DMS79 (cell line): ENCODE results near the gene NUDT3.
"Not testable (repeated sequence)": the region's sequence is repeated elsewhere in the genome, so short reads cannot be mapped to it uniquely, and the experiment has no call there.

Experiments used
- DNase-seq: peaks from one replicate; lab custom pipeline; 2025; lab: John Stamatoyannopoulos, UW

Gene NUDT3

DNA sequence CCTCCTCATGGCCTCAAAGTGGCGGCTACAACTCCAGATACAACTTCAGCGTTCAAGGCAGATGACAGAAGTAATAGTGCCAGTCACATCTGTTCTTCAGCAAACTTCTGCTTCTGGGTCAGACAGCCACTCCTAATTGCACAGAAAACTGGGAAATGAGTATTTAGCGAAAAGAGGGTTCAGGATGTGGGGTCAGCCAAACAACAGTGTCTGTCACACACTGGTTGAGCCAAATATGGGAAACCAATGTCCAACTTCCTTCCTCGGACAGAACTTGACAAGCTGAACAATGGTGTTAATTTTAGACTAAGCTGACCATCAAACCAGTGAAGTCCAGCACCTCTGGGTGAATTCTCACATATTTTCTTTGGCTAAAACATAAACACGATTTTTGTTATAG lies 22.1 kb downstream of the NUDT3 start:
- no peak for DNase-seq

DNA sequence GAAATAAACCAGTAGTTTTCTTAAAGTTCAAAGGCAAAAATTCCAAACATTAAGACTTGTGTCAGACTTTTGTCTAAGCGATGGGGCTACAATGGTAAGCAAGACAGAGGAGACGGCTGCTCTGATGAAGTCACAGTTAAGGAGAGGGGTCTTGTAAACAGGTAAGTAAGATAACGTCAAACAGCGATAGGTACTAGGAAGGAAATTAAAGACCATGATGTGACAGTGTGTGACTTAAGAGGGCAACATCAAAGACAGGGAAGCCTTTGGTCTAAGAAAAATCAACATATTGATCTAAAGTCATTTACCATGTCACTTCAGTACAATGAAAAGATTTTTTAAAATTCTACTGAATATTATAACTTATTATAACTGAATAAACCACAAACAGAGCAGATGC lies 23.1 kb downstream of the NUDT3 start:
- DNase-seq = no peak

DNA sequence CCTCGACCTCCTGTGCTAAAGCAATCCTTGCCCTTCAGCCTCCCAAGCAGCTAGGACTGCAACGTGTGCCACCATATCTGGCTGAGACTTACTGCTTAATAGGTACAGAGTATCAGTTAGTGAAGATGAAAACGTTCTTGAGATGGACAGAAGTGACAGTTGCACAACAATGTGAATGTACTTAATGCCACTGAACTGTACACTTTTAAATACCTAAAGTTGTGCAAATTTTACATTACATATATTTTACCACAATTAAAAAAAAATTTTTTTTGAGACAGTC lies 25.9 kb downstream of the NUDT3 start:
- no peak for DNase-seq

GRCh38 chr6:34365781-34366638 lies 26.5 kb downstream of the NUDT3 start:
- not testable (repeated sequence) for DNase-seq

- not testable (repeated sequence) for DNase-seq
Measured at GRCh38 chr6:34363681-34364075, 28.8 kb downstream of the NUDT3 start.

- DNase-seq = no peak
Measured at GRCh38 chr6:34362909-34363680, 29.4 kb downstream of the NUDT3 start.

DNA sequence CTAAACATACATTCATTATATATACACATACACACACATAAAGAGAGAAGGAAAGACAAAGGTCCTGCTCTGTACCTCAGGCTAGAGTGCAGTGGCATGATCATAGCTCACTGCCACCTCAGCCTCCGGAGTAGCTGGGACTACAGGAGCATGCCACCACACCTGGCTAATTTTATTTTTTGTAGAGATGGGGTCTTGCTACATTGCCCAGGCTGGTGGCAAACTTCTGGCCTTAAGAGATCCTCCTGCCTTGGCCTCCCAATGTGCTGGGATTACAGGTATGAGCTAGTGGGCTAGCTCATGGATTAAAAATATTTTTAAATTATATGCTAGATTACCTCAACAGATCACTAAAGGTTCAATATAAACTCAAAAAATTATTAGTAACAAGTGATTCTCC lies 30.3 kb downstream of the NUDT3 start:
- no peak for DNase-seq

GRCh38 chr6:34360556-34360955 lies 31.9 kb downstream of the NUDT3 start:
- DNase-seq = no peak

DNA sequence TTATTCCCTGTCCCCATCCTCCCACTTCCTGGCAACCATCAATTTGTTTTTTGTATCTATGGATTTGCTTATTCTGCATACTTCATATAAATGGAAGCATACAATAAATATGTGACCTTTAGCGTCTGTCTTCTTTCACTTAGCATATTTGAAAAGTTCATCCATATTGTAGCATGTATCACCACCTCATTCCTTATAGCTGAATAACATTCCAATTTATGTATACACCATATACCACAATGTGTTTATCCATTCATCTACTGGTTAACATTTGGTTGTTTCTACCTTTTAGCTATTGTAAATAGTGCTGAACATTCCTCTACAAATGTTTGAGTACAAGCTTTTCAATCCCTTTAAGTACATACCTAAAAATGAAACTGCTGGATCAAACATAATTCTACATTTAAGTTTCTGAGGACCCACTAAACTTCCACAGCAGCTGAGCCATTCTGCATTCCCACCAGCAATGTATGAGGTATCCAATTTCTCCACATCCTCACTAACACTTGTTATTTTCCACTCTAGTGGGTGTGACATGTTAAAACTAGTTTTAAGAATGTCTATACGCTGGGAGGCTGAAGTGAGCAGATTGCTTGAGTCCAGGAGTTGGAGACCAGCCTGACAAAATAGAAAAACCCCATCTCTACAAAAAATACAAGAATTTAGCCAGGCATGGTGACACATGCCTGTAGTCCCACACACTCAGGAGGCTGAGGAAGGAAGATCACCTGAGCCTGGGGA lies 32.9 kb downstream of the NUDT3 start:
- peak; percentile 39 for DNase-seq

DNA sequence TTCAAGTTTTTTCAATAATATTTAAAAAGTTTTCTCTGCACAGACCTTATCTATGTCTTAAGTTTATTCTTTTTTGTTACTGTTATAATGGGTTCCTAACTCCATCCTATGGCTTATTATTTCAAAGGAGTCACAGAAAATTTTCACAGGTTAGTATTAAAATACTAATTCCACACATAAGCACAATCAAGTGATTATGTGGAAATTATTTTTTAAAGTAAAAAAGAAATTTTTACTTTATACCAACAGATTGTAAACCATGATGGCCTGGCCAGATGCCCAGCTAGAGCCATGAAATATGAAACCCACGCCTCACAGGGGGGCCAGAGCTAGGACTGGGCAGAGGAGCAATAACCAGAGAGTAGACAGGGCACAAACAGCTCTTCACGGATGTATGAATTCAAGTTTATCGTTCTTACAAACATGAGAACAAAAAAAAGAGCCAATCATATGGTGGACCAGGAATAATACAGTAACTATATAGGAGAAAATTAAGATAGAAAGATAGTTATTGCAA lies 34.0 kb downstream of the NUDT3 start:
- peak; percentile 30 for DNase-seq

DNA sequence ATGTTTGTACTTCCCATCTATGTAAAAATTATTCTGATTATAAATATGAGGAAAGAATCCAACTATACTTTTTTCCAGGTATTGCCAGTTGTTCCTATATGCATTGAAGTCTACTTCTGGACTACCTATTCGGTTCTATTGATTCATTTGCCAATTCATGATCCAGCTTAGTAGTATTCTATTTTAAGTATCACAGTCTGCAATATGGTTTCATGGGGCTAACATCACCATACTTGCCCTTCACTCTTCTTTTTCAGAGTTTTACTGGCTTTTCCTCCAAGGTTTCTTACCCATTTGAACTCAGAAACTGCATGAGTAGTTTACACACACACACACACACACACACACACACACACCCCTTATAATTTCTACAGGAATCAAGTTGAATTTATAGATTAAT lies 34.5 kb downstream of the NUDT3 start:
- no peak for DNase-seq

DNA sequence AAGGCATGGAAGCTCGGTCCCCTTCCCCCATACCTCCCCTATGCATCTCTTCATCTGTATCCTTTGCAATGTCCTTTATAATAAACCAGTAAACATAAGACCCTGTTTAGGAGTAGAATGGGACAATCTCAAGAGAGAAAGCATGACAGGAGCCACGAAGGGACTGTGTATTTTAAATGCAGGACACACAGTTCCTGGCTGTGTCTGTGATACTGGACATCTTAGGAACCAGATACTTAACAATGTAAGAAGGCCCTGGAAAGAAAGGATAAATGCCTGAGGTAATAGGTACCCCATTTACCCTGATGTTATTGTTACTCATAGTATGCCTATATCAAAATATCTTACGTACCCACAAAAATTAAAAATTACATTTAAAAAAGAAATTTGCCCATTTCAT lies 36.6 kb downstream of the NUDT3 start:
- no peak for DNase-seq

DNA sequence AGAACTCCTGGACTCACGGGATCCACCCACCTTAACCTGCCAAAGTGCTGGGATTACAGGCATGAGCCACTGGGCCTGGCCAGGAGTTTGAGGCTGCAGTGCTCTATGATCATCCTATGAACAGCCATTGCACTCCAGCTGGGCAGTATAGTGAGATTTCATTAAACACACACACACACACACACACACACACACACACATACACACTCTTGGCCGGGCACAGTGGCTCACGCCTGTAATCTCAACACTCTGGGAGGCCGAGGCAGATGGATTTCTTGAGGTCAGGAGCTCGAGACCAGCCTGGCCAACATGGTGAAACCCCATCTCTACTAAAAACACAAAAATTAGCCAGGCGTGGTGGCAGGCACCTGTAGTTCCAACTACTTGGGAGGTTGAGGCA lies 38.2 kb downstream of the NUDT3 start:
- not testable (repeated sequence) for DNase-seq

DNA sequence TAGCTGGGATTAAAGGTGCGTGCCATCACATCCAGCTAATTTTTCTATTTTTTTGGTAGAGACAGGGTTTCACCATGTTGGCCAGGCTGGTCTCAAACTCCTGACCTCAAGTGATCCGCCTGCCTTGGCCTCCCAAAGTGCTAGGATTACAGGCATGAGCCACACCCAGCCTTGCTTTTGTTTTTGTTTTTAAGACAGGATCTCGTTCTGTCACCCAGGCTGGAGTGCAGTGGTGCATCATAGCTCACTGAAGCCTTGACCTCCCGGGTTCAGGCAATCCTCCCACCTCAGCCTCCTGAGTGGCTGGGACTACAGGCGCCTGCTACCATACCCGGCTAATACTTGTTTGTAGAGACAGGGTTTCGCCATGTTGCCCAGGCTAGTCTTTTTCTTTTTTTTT lies 38.9 kb downstream of the NUDT3 start:
- DNase-seq = not testable (repeated sequence)

DNA sequence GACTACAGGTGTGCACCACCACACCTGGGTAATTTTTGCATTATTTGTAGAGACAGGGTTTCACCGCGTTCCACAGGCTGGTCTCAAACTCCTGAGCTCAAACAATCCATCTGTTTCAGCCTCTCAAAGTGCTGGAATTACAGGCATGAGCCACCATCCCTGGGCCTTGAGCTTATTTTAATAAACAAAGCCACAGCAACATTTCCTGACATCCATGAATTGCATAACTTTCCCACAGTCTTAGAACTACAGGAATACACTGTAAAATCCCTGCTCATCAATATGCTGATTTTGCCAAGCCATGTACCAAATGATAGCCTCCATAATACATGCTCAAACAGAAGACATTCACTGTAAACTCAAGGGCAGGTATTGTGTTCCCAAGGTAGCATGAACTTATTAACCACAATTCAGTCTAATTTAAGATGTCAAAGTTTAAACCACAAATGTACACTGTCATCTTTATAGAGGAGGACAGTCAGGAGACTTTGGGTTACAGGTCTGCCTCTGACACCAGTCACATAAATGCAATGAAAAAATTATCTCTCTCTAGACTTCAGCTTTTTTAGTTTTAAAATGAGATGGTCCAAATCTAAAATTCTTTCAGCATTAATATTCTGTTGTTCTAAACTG lies 40.0 kb downstream of the NUDT3 start:
- no peak for DNase-seq

GRCh38 chr6:34350934-34351217 lies 41.6 kb downstream of the NUDT3 start:
- no peak for DNase-seq

- no peak for DNase-seq
Measured at GRCh38 chr6:34350137-34350933, 42.1 kb downstream of the NUDT3 start.

GRCh38 chr6:34349211-34349610 lies 43.3 kb downstream of the NUDT3 start:
- no peak for DNase-seq

DNA sequence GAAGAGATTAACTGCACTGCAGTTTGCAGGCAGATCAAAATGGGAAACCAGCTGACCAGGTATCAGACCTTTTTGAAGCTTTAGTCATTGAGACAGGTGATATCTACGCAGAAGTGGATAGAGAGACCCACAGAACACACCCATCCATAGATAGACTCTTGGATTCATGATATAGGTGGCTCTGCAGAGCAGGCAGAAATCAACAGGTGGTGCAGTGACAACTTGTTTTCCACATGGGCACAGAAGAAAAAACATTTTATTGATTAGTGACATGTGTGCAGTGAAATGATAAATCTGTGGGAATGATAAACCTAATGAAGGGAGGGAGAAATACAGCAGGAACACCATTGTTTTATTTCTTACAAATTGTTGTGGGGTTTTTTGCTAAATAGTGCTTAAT lies 45.2 kb downstream of the NUDT3 start:
- no peak for DNase-seq

- DNase-seq = no peak
Measured at GRCh38 chr6:34346175-34347119, 46.0 kb downstream of the NUDT3 start.
